ENCODE data around the gene STX18.

Gene STX18

GRCh38 chr4:4394644-4395043 lies 147.2 kb downstream of the STX18 start:
- DNase-seq (ENCODE audit: low read depth), result no peak
- Histone ChIP-seq H3K4me3 (ENCODE audit: low read length) (no peak overlapping the region), H3K27me3 (replicated peaks; ENCODE audit: control insufficient read depth, insufficient read depth, low read length) (peaks cover 85% of the 10 kb centered on the region), H3K9ac (ENCODE audit: low read length) (no peak overlapping the region), H3K36me3 (ENCODE audit: control insufficient read depth, insufficient read depth, low read length, severe bottlenecking) (no peaks in the 10 kb centered on the region), H3K9me3 (ENCODE audit: control insufficient read depth, low read length) (peaks cover 5% of the 10 kb centered on the region), H3K4me1 (ENCODE audit: control insufficient read depth, insufficient read depth, low read length) (no peaks in the 10 kb centered on the region)

- H3K27me3 ChIP-seq (replicated peaks; ENCODE audit: control insufficient read depth, insufficient read depth, low read length), result peaks cover 88% of the 10 kb centered on the region
- DNase-seq (ENCODE audit: low read depth), result no peak
Observed at GRCh38 chr4:4392501-4393183, 149.2 kb downstream of the STX18 start.

DNA sequence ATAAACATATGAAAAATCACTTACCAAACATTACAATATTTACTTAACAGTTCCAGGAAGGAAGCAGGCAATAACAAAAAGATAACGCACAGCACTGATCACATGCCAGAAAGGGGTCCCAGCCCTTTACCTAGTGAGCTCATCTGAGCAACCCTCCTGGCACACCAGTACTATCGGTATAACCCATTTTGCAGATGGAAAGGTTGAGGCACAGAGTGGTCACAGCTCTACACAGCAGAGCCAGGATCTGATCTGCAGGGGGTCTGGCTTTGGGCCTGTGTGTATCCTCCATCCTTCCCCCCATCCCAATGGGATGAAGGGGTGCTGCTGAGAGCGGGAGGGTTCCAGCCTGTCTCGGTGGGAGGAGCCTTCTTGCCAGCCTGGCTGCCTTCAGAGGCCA lies 150.0 kb downstream of the STX18 start:
- no peak overlapping the region for H3K9ac ChIP-seq (ENCODE audit: low read length)
- no peak for DNase-seq (ENCODE audit: low read depth)

More at GRCh38 chr4:4392501-4393183, 149.2 kb downstream of the STX18 start:
- Histone ChIP-seq H3K9me3 (ENCODE audit: control insufficient read depth, low read length) (no peaks in the 10 kb centered on the region), H3K4me1 (ENCODE audit: control insufficient read depth, insufficient read depth, low read length) (no peaks in the 10 kb centered on the region), H3K4me3 (ENCODE audit: low read length) (no peak overlapping the region), H3K36me3 (ENCODE audit: control insufficient read depth, insufficient read depth, low read length, severe bottlenecking) (no peaks in the 10 kb centered on the region), H3K9ac (ENCODE audit: low read length) (no peak overlapping the region)

DNA sequence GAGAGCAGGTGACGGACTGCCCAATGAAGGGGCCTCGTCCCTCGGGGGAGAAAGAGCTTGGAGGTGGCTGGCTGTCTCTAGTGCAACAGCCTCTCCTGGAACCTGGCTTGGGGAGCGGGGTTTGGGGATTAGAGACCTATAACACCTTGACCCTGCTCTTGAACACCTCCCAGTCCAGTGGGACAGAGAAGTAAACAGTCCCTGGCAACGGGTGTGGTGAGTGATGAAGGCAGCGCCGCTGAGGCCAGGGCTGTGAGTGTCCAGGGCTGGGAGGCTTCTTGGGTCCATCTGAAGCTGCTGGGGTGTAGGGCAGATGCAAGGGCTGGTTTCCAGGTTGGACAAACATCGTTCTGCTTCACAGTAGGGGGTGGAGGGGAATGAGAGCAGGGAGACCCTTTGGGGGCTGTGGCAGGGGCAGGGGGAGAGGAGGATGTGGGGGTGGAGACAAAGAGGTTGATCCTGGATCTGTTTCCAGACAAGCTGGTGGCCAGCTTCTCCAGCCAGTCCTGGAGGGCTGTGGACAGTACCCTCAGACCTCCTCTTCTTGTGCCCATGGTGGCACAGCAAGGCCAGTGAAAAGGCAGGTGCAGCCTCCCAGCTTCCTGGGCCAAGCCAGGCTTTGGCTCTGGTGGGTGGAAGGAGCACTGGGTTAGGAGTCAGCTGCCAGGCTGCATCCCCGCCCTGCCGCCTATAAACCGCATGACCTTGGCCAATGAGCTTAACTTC lies 151.2 kb downstream of the STX18 start:
- H3K27me3 ChIP-seq (replicated peaks; ENCODE audit: control insufficient read depth, insufficient read depth, low read length), result peaks cover 68% of the 10 kb centered on the region
- no peak overlapping the region for H3K4me3 ChIP-seq (ENCODE audit: low read length)
- no peak for DNase-seq (ENCODE audit: low read depth)
- H3K4me1 ChIP-seq (ENCODE audit: control insufficient read depth, insufficient read depth, low read length), result no peaks in the 10 kb centered on the region
- no peaks in the 10 kb centered on the region for H3K9me3 ChIP-seq (ENCODE audit: control insufficient read depth, low read length)
- no peaks in the 10 kb centered on the region for H3K36me3 ChIP-seq (ENCODE audit: control insufficient read depth, insufficient read depth, low read length, severe bottlenecking)
- no peak overlapping the region for H3K9ac ChIP-seq (ENCODE audit: low read length)

More for the DNA sequence above, 150.0 kb downstream of the STX18 start:
- Histone ChIP-seq H3K36me3 (ENCODE audit: control insufficient read depth, insufficient read depth, low read length, severe bottlenecking) (no peaks in the 10 kb centered on the region), H3K27me3 (replicated peaks; ENCODE audit: control insufficient read depth, insufficient read depth, low read length) (peaks cover 80% of the 10 kb centered on the region), H3K4me1 (ENCODE audit: control insufficient read depth, insufficient read depth, low read length) (no peaks in the 10 kb centered on the region), H3K9me3 (ENCODE audit: control insufficient read depth, low read length) (no peaks in the 10 kb centered on the region), H3K4me3 (ENCODE audit: low read length) (no peak overlapping the region)

- Histone ChIP-seq H3K4me3 (ENCODE audit: low read length) (no peak overlapping the region), H3K4me1 (ENCODE audit: control insufficient read depth, insufficient read depth, low read length) (no peaks in the 10 kb centered on the region), H3K9me3 (ENCODE audit: control insufficient read depth, low read length) (no peaks in the 10 kb centered on the region), H3K27me3 (replicated peaks; ENCODE audit: control insufficient read depth, insufficient read depth, low read length) (peaks cover 63% of the 10 kb centered on the region), H3K9ac (ENCODE audit: low read length) (no peak overlapping the region), H3K36me3 (ENCODE audit: control insufficient read depth, insufficient read depth, low read length, severe bottlenecking) (no peaks in the 10 kb centered on the region)
- DNase-seq (ENCODE audit: low read depth), result no peak
Observed at GRCh38 chr4:4390046-4390445, 151.8 kb downstream of the STX18 start.

DNA sequence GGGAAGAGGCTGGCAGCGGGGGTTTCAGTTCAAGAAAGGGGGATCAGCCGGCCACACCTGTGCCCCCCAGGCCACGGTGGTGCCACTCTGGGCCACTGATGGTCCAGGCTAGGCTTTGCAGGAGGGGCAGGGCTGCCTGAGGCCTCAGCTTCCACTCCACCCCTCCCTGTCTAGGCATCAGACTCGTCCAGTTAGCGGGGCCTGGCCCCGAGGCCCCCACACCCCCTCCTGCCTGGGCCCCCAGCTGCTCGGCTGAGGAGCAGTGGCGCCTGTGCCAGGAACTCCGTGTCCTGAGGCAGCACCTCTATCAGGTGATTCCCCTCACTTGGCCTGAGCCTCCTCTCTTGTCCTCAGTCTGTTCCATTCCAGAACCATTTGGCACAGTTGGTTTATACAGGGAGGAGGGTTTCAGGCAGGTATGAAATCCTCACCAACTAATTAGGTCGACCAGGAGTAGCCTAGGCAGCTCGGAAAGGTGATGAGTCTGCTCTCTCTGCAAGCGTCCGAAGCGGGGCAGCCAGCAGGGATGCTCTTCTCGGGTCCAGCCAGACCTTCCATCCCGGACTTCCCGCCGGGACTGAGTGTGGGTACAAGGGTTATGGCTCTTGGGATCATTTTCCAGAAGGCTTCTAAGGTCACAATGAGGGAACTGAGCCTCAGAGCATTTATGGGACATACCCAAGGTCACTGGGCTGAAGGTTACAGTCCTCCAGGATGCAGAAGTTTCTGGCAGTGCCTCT lies 152.8 kb downstream of the STX18 start:
- H3K36me3 ChIP-seq (ENCODE audit: control insufficient read depth, insufficient read depth, low read length, severe bottlenecking), result no peaks in the 10 kb centered on the region
- no peaks in the 10 kb centered on the region for H3K9me3 ChIP-seq (ENCODE audit: control insufficient read depth, low read length)
- H3K27me3 ChIP-seq (replicated peaks; ENCODE audit: control insufficient read depth, insufficient read depth, low read length), result peaks cover 53% of the 10 kb centered on the region
- no peak overlapping the region for H3K4me3 ChIP-seq (ENCODE audit: low read length)
- H3K9ac ChIP-seq (ENCODE audit: low read length), result no peak overlapping the region
- H3K4me1 ChIP-seq (ENCODE audit: control insufficient read depth, insufficient read depth, low read length), result no peaks in the 10 kb centered on the region
- no peak for DNase-seq (ENCODE audit: low read depth)

DNA sequence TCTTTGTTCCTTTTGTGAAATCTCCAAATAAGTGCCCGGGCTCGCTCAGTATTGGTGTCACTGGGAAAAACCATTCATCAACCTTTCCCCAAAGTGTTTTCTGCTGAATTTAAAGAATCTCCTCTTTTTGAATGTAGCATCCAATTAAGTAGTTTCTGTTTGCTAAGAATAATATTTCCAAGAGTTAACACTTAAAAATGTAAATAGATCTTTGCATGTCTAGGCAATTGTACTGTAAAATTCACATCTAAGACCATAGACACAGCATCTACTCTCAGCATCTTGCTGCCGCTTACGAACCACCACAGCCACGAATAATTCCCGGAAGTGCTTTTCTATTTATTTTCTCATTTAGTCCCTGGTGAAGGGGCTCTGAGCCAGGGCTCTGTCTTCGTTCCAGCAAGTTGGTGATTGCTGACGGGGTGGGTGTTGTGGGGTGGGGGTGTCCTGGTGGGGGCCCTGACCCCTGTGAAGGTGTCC lies 153.5 kb downstream of the STX18 start:
- no peaks in the 10 kb centered on the region for H3K9me3 ChIP-seq (ENCODE audit: control insufficient read depth, low read length)
- H3K9ac ChIP-seq (ENCODE audit: low read length), result no peak overlapping the region
- DNase-seq (ENCODE audit: low read depth), result no peak
- H3K4me1 ChIP-seq (ENCODE audit: control insufficient read depth, insufficient read depth, low read length), result no peaks in the 10 kb centered on the region
- H3K27me3 ChIP-seq (replicated peaks; ENCODE audit: control insufficient read depth, insufficient read depth, low read length), result peaks cover 51% of the 10 kb centered on the region
- no peaks in the 10 kb centered on the region for H3K36me3 ChIP-seq (ENCODE audit: control insufficient read depth, insufficient read depth, low read length, severe bottlenecking)
- H3K4me3 ChIP-seq (ENCODE audit: low read length), result no peak overlapping the region

GRCh38 chr4:4387531-4388310 lies 154.1 kb downstream of the STX18 start:
- H3K9ac ChIP-seq (ENCODE audit: low read length), result no peak overlapping the region
- peak; percentile 18 for DNase-seq (ENCODE audit: low read depth)
- H3K4me1 ChIP-seq (ENCODE audit: control insufficient read depth, insufficient read depth, low read length), result no peaks in the 10 kb centered on the region
- H3K4me3 ChIP-seq (ENCODE audit: low read length), result no peak overlapping the region
- H3K27me3 ChIP-seq (replicated peaks; ENCODE audit: control insufficient read depth, insufficient read depth, low read length), result peaks cover 45% of the 10 kb centered on the region
- H3K36me3 ChIP-seq (ENCODE audit: control insufficient read depth, insufficient read depth, low read length, severe bottlenecking), result no peaks in the 10 kb centered on the region
- H3K9me3 ChIP-seq (ENCODE audit: control insufficient read depth, low read length), result no peaks in the 10 kb centered on the region

- Histone ChIP-seq H3K4me3 (ENCODE audit: low read length) (peak within 1 kb of the TSS; percentile 58), H3K9me3 (ENCODE audit: control insufficient read depth, low read length) (no peaks in the 10 kb centered on the region), H3K4me1 (ENCODE audit: control insufficient read depth, insufficient read depth, low read length) (no peaks in the 10 kb centered on the region), H3K27me3 (replicated peaks; ENCODE audit: control insufficient read depth, insufficient read depth, low read length) (peaks cover 43% of the 10 kb centered on the region), H3K36me3 (ENCODE audit: control insufficient read depth, insufficient read depth, low read length, severe bottlenecking) (no peaks in the 10 kb centered on the region), H3K9ac (ENCODE audit: low read length) (no peak within 1 kb of the TSS)
- peak; percentile 52 for DNase-seq (ENCODE audit: low read depth)
Observed at GRCh38 chr4:4386736-4387392, 155.0 kb downstream of the STX18 start, which contains the start of gene NSG1. Gene NSG1, plus strand, starts transcription at chr4:4387102. Its CDS starts 528 bp downstream, at chr4:4387630.

GRCh38 chr4:4386296-4386735 lies 155.5 kb downstream of the STX18 start:
- DNase-seq (ENCODE audit: low read depth), result peak; percentile 17
- no peaks in the 10 kb centered on the region for H3K4me1 ChIP-seq (ENCODE audit: control insufficient read depth, insufficient read depth, low read length)
- no peak overlapping the region for H3K9ac ChIP-seq (ENCODE audit: low read length)
- H3K9me3 ChIP-seq (ENCODE audit: control insufficient read depth, low read length), result no peaks in the 10 kb centered on the region
- H3K36me3 ChIP-seq (ENCODE audit: control insufficient read depth, insufficient read depth, low read length, severe bottlenecking), result no peaks in the 10 kb centered on the region
- peaks cover 42% of the 10 kb centered on the region for H3K27me3 ChIP-seq (replicated peaks; ENCODE audit: control insufficient read depth, insufficient read depth, low read length)
- peak overlapping the region; percentile 58 for H3K4me3 ChIP-seq (ENCODE audit: low read length)

All from adipocyte (in vitro differentiated cells).